Uterus (tissue), 4 donors: ENCODE measurements around the gene SIDT1. TPM values are rescaled to one million over a fixed set of nuclear protein-coding genes. Genes with fewer than 3 reads are reported as not detected.

Source experiments
- DNase-seq, 2 donors: peaks; one replicate each; pipeline ENCODE4 v3.0.0-alpha.2; 2019 to 2020
- H3K27ac ChIP-seq, 2 donors: fragments of 200-600 bp; sonication (generic); 1 replicate in 1 of 2; 2 replicates in 1 of 2; pipeline ENCODE4 v1.5.1; 2016 to 2018
- H3K27me3 ChIP-seq, 2 donors: fragments of 200-600 bp; sonication (generic); one replicate each; pipeline ENCODE4 v1.5.1; 2018 to 2019; ENCODE audit warnings: control low read depth in 1 of 2
- H3K36me3 ChIP-seq, 2 donors: fragments of 200-600 bp; sonication (generic); one replicate each; pipeline ENCODE4 v1.5.1; 2019; ENCODE audit warnings: control low read depth in 1 of 2
- H3K4me1 ChIP-seq, 2 donors: fragments of 200-600 bp; sonication (generic); one replicate each; pipeline ENCODE4 v1.5.1; 2018 to 2019; ENCODE audit warnings: control low read depth in 1 of 2
- H3K4me3 ChIP-seq, 2 donors: fragments of 200-600 bp; sonication (generic); 1 replicate in 1 of 2; 2 replicates in 1 of 2; pipeline ENCODE4 v1.5.1; 2018 to 2019; ENCODE audit warnings: mild to moderate bottlenecking in 1 of 2
- H3K9me3 ChIP-seq, 2 donors: fragments of 200-600 bp; sonication (generic); one replicate each; pipeline ENCODE4 v1.5.1; 2019; ENCODE audit warnings: control low read depth in 1 of 2
- CTCF ChIP-seq, 4 experiments: fragments of 200-600 bp in 2 of 4; fragments of 450-650 bp in 2 of 4; sonication (generic) in 2 of 4; IDR thresholded peaks; one replicate each; pipeline ENCODE4 v1.5.1; 2016 to 2019; ENCODE audit warnings: antibody characterized with exemption in 4 of 4, mild to moderate bottlenecking in 2 of 4, moderate library complexity in 1 of 4
- POLR2A ChIP-seq, 2 donors: fragments of 450-650 bp; IDR thresholded peaks; one replicate each; pipeline ENCODE4 v1.6.1; 2016; ENCODE audit warnings: antibody characterized with exemption in 2 of 2, mild to moderate bottlenecking in 1 of 2, moderate library complexity in 1 of 2
- intact Hi-C: fragments of 100-400 bp; cut with DNase I; formaldehyde crosslinking; loops from one replicate; pipeline ENCODE4 v1.15.1; 2023; ENCODE audit warnings: low total_unique reads
- total RNA-seq, 4 donors: library from RNA; depleted of rRNA in 3 of 4; stranded (reverse); fragments of >200 nt in 3 of 4; gene quantifications; one replicate each; pipeline versions ENCODE4 v1.1.0 to v1.2.4, GENCODE V29; 2014 to 2023
- donor health status: DM: yes; HTN: yes; CAD: no.

The SIDT1 gene
- total RNA-seq, 4 donors from 2014 or later = 1.8 to 3.7 TPM; not detected in 2

- TF ChIP-seq CTCF (IDR thresholded peaks at IDR 0.05) (no peak), POLR2A (IDR thresholded peaks at IDR 0.05) (no peak)
- Histone ChIP-seq H3K4me1 (no peaks in the 10 kb centered on the region), H3K27ac (peak overlapping the region; percentile 16 to 40), H3K36me3 (no peaks in the 10 kb centered on the region), H3K4me3 (peak overlapping the region; percentile 39 to 58), H3K9me3 (no peaks in the 10 kb centered on the region), H3K27me3 (peaks cover 0 to 6% of the 10 kb centered on the region in 2 donors)
- no peak for DNase-seq
- intact Hi-C loops = no loop called here
Observed at GRCh38 chr3:113532698-113533533, 561 bp downstream of the SIDT1 start.

DNA sequence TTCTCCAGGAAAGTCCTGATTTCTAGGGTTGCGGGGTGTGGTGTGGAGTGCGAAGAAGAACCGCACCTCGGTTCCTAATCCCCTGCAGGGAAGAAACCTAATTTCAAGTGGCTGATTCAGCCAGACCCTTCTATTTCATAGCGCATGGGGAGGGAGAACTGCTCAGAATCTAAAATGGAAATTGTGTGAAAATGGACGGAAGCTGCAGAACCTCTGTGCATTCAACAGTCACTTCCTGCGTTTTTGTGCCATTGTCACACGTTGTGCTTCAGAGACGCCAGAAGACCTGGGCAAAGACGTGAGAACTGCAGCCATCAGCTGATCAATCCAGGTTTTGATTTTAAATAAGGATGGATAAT lies 1.2 kb downstream of the SIDT1 start:
- intact Hi-C loops = no loop called here
- H3K4me3 ChIP-seq = peak overlapping the region in 1 of 2 donors; percentile 58
- no peak for DNase-seq
- peaks cover 0 to 6% of the 10 kb centered on the region in 2 donors for H3K27me3 ChIP-seq
- H3K36me3 ChIP-seq = no peaks in the 10 kb centered on the region
- TF ChIP-seq CTCF (IDR thresholded peaks at IDR 0.05) (no peak), POLR2A (IDR thresholded peaks at IDR 0.05) (no peak)
- H3K9me3 ChIP-seq = no peaks in the 10 kb centered on the region
- H3K4me1 ChIP-seq = no peaks in the 10 kb centered on the region
- peak overlapping the region in 1 of 2 donors; percentile 40 for H3K27ac ChIP-seq

DNA sequence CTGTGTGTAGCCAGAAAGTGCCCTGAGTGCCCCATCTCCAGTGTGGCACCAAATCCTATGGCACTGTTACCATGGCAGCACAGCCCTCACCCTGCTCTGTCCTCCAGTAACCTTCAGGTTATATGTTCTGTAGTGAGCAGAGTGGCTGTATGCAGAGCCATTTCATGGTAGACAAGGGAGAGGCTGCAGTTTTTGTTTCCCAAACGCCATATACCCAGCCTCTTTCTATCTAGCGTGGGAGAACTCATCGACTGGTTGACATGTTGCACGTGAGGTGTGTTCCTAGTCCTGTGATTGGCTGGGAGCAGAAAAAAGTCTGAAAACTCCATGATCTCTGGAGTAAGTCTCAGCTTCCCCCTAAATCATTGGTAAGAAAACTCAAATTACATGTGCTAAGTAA lies 2.0 kb downstream of the SIDT1 start:
- Histone ChIP-seq H3K27me3 (peaks cover 0 to 6% of the 10 kb centered on the region in 2 donors), H3K9me3 (no peaks in the 10 kb centered on the region), H3K4me3 (no peak overlapping the region), H3K4me1 (no peaks in the 10 kb centered on the region), H3K36me3 (no peaks in the 10 kb centered on the region), H3K27ac (no peak overlapping the region)
- intact Hi-C loops = no loop called here
- TF ChIP-seq CTCF (IDR thresholded peaks at IDR 0.05) (no peak), POLR2A (IDR thresholded peaks at IDR 0.05) (no peak)
- no peak for DNase-seq

GRCh38 chr3:113535898-113536297 lies 3.5 kb downstream of the SIDT1 start:
- Histone ChIP-seq H3K4me1 (no peaks in the 10 kb centered on the region), H3K27ac (no peak overlapping the region), H3K9me3 (no peaks in the 10 kb centered on the region), H3K27me3 (peaks cover 0 to 6% of the 10 kb centered on the region in 2 donors), H3K4me3 (no peak overlapping the region), H3K36me3 (no peaks in the 10 kb centered on the region)
- intact Hi-C loops = no loop called here
- TF ChIP-seq CTCF (IDR thresholded peaks at IDR 0.05) = no peak
- TF ChIP-seq POLR2A (IDR thresholded peaks at IDR 0.05) = no peak
- no peak for DNase-seq

GRCh38 chr3:113536627-113537101 lies 4.3 kb downstream of the SIDT1 start:
- Histone ChIP-seq H3K4me1 (no peaks in the 10 kb centered on the region), H3K36me3 (no peaks in the 10 kb centered on the region), H3K4me3 (no peak overlapping the region), H3K27me3 (peaks cover 0 to 6% of the 10 kb centered on the region in 2 donors), H3K27ac (no peak overlapping the region), H3K9me3 (no peaks in the 10 kb centered on the region)
- DNase-seq = no peak
- intact Hi-C loops = no loop called here
- TF ChIP-seq POLR2A (IDR thresholded peaks at IDR 0.05) (no peak), CTCF (IDR thresholded peaks at IDR 0.05) (no peak)
